H1 (cell line): Measurements from ENCODE around the gene CHD2.

Source experiments
- CTCF ChIP-seq, 3 experiments: IDR thresholded peaks; 1 replicate in 2 of 3; 2 replicates in 1 of 3; pipeline versions ENCODE4 v1.5.1 to v1.6.1; 2011; ENCODE audit warnings: low read length in 3 of 3, mild to moderate bottlenecking in 3 of 3, inconsistent platforms in 2 of 3, low read depth in 1 of 3, moderate library complexity in 1 of 3; ENCODE audit not compliant: insufficient read depth in 1 of 3; ENCODE audit errors: control extremely low read depth in 1 of 3
- MAFK ChIP-seq: IDR thresholded peaks from 2 replicates; pipeline ENCODE4 v1.6.1; 2012; ENCODE audit warnings: low read depth, mild to moderate bottlenecking, improper control_type of control experiment, low read length
- POLR2AphosphoS5 ChIP-seq: IDR thresholded peaks from 2 replicates; pipeline ENCODE4 v1.6.1; 2011; ENCODE audit warnings: low read depth, low read length

GRCh38 chr15:92971713-92972112, 71.6 kb downstream of the CHD2 start:
- TF ChIP-seq CTCF (IDR thresholded peaks at IDR 0.05; ENCODE audit: control extremely low read depth in 1 of 3, insufficient read depth in 1 of 3, low read depth in 1 of 3, low read length in 3 of 3), result no peak
- TF ChIP-seq POLR2AphosphoS5, result no peak
- TF ChIP-seq MAFK, result no peak
